HG03095 (cell line): ENCODE results near the gene POMT1.

Experiments
- ATAC-seq: cut with Tn5 transposase; IDR thresholded peaks from one replicate; pipeline ENCODE4 v1.9.1; 2021; ENCODE audit warnings: moderate library complexity; ENCODE audit not compliant: unreplicated experiment

POMT1 gene

GRCh38 chr9:131475956-131476776 lies 26.6 kb upstream of the POMT1 start:
- no peak for ATAC-seq

- no peak for ATAC-seq
These were observed 25.9 kb upstream of the POMT1 start for GRCh38 chr9:131476777-131477345.

- ATAC-seq, result no peak
These were observed 25.4 kb upstream of the POMT1 start for GRCh38 chr9:131477367-131477766.

GRCh38 chr9:131477816-131478419 lies 24.8 kb upstream of the POMT1 start:
- ATAC-seq, result no peak

GRCh38 chr9:131478421-131478868 lies 24.3 kb upstream of the POMT1 start:
- ATAC-seq, result no peak

GRCh38 chr9:131478911-131479310 lies 23.8 kb upstream of the POMT1 start:
- no peak for ATAC-seq

- no peak for ATAC-seq
These were observed 22.5 kb upstream of the POMT1 start for GRCh38 chr9:131480258-131480657.

GRCh38 chr9:131481441-131482342 lies 21.0 kb upstream of the POMT1 start:
- no peak for ATAC-seq

GRCh38 chr9:131482343-131483006 lies 20.2 kb upstream of the POMT1 start:
- no peak for ATAC-seq

- ATAC-seq, result no peak
These were observed 19.2 kb upstream of the POMT1 start for GRCh38 chr9:131483319-131484050.

- ATAC-seq, result no peak
These were observed 18.7 kb upstream of the POMT1 start for GRCh38 chr9:131484051-131484445.

GRCh38 chr9:131484560-131485185 lies 18.0 kb upstream of the POMT1 start:
- ATAC-seq, result no peak

GRCh38 chr9:131485206-131485605 lies 17.5 kb upstream of the POMT1 start:
- ATAC-seq, result no peak

GRCh38 chr9:131485728-131486422 lies 16.8 kb upstream of the POMT1 start:
- ATAC-seq, result no peak

GRCh38 chr9:131487001-131487400 lies 15.7 kb upstream of the POMT1 start:
- ATAC-seq, result no peak

- no peak for ATAC-seq
These were observed 15.1 kb upstream of the POMT1 start for GRCh38 chr9:131487621-131488031.

GRCh38 chr9:131490514-131490913 lies 12.2 kb upstream of the POMT1 start:
- no peak for ATAC-seq

GRCh38 chr9:131491001-131491710 lies 11.6 kb upstream of the POMT1 start:
- no peak for ATAC-seq
